ENCODE measurements around the gene PIK3C3. TPM values are rescaled to one million over a fixed set of nuclear protein-coding genes. Genes with fewer than 3 reads are reported as not detected.

Gene PIK3C3
- total RNA-seq, 1 donor from 2014 or later: 53.5 TPM

DNA sequence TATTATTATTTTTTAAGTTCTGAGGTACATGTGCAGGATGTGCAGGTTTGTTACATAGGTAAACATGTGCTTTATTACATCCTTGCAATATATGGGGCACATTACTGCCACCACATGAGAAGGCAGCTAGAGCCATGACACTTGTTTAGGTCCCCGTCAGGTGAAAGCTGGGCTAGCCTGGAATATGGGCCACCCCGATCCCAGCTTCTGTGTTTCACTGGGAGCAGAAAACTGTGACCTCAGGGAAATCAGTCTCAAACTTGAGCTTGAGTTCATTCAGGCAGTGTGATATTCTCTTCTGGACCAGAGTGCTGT is 176.9 kb downstream of the PIK3C3 start:
- H3K27ac Mint-ChIP-seq: no peak overlapping the region
- intact Hi-C loops (cut with micrococcal nuclease): no loop called here
- no peak for DNase-seq (ENCODE audit: low spot score)
- no peaks in the 10 kb centered on the region for H3K4me1 Mint-ChIP-seq (ENCODE audit: low read depth)
- H3K4me3 Mint-ChIP-seq: no peak overlapping the region
- H3K36me3 Mint-ChIP-seq (ENCODE audit: low read depth): no peaks in the 10 kb centered on the region
- no peaks in the 10 kb centered on the region for H3K9me3 Mint-ChIP-seq
- no peaks in the 10 kb centered on the region for H3K27me3 Mint-ChIP-seq (ENCODE audit: insufficient read depth)

Measured in activated T-helper 1 cell treated with anti-CD3 and anti-CD28 coated beads, Interleukin-12 subunit alpha, Interleukin-12 subunit beta, Interleukin-2, Interleukin-4 antibody, amounts not matched to agents 30 ng/mL and 10 ng/mL and 1 ng/mL, durations not matched to agents 14 hours and 24 hours and 36 hours (primary cell).